ENCODE results near the gene ANXA1. TPM values are rescaled to one million over a fixed set of nuclear protein-coding genes. Genes with fewer than 3 reads are reported as not detected.

Gene ANXA1
- total RNA-seq, 1 experiment from 2014 or later, result not detected

DNA sequence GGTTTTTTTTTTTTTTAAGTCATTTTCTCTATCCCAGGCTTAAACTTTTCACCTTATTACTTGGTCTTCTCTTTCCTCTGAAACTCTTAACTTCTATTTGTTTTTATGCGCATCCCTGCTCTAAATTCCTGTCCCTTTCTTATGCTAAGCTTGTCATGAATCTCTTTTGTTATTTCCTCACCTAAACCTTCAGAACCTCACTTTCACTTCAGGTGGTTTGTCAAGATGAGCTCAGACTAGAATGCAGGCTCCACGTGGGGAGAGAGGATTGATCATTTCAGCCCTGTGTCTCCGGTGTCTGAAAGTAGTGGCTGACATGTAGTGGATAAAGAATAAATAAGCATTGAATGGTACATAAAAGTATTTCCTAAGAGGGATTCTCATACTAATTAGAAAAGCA, 63.6 kb downstream of the ANXA1 start:
- Histone ChIP-seq H3K36me3 (ENCODE audit: insufficient read depth, low read length) (no peaks in the 10 kb centered on the region), H2AFZ (ENCODE audit: low read length) (no peak overlapping the region), H3K27ac (ENCODE audit: low read length) (no peak overlapping the region), H3K9me3 (ENCODE audit: low read length) (no peaks in the 10 kb centered on the region), H3K4me2 (ENCODE audit: low read depth, low read length, poor library complexity, severe bottlenecking) (no peak overlapping the region), H3K79me2 (ENCODE audit: low read length) (no peaks in the 10 kb centered on the region), H3K4me1 (ENCODE audit: low read length) (no peaks in the 10 kb centered on the region), H3K9ac (ENCODE audit: low read length) (no peak overlapping the region), H3K9me2 (replicated peaks; ENCODE audit: insufficient read depth, low read length) (0 out of 2 replicates have a peak, but pooled peaks cover 3% of the 10 kb centered on the region), H4K20me1 (ENCODE audit: insufficient read depth, low read depth, low read length) (no peaks in the 10 kb centered on the region), H3K4me3 (ENCODE audit: low read length) (no peak overlapping the region), H3K27me3 (ENCODE audit: low read length) (no peaks in the 10 kb centered on the region)
- no peak for DNase-seq

DNA sequence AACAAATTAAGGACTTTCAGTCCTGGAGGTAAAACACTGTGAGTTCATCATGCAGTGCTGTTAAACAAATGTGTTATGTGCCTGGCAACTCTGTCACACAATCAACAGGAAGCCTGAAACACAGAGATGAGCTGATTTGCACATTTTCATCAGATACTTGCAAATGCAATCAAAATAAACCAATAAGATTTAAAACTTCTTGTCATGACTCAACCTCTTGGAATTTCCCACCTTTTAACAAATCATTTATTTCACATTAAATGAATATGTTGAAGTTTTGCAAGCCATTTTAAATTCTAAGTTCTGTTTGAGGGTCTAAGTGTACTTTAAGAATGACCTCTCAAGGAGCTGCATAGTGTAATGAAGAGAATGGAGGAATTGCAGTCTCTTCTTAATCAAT, 64.4 kb downstream of the ANXA1 start:
- Histone ChIP-seq H3K36me3 (ENCODE audit: insufficient read depth, low read length) (no peaks in the 10 kb centered on the region), H4K20me1 (ENCODE audit: insufficient read depth, low read depth, low read length) (no peaks in the 10 kb centered on the region), H3K79me2 (ENCODE audit: low read length) (no peaks in the 10 kb centered on the region), H2AFZ (ENCODE audit: low read length) (no peak overlapping the region), H3K9me3 (ENCODE audit: low read length) (no peaks in the 10 kb centered on the region), H3K9me2 (replicated peaks; ENCODE audit: insufficient read depth, low read length) (0 out of 2 replicates have a peak, but pooled peaks cover 2% of the 10 kb centered on the region), H3K4me1 (ENCODE audit: low read length) (no peaks in the 10 kb centered on the region), H3K4me3 (ENCODE audit: low read length) (no peak overlapping the region), H3K27me3 (ENCODE audit: low read length) (no peaks in the 10 kb centered on the region), H3K27ac (ENCODE audit: low read length) (no peak overlapping the region), H3K4me2 (ENCODE audit: low read depth, low read length, poor library complexity, severe bottlenecking) (no peak overlapping the region), H3K9ac (ENCODE audit: low read length) (no peak overlapping the region)
- no peak for DNase-seq

Other genes starting within 250 kb of the ANXA1 start
- gene ALDH1A1, start 198.8 kb upstream of the ANXA1 start, total RNA-seq (2014; rRNA removed; shearing (Covaris generic); ENCODE audit: low replicate concordance), result not detected in 2 replicates

All from Karpas-422 (cell line).